Ovary (tissue), 3 donors: ENCODE results near the gene MED15.

Experiments used
- POLR2A ChIP-seq: fragments of 450-650 bp; IDR thresholded peaks from one replicate; pipeline ENCODE4 v1.6.1; 2017; ENCODE audit warnings: antibody characterized with exemption, mild to moderate bottlenecking, moderate library complexity
- TF ChIP-seq, protein P1 (sequence below), 3 donors: fragments of 450-650 bp in 2 of 3; fragments of 200-600 bp in 1 of 3; IDR thresholded peaks; one replicate each; pipeline versions ENCODE4 v1.5.1 to v1.8.0; 2016 to 2022; ENCODE audit warnings: antibody characterized with exemption in 3 of 3, mild to moderate bottlenecking in 1 of 3
- donor health status: DM: no; HTN: no; CAD: no.

DNA sequence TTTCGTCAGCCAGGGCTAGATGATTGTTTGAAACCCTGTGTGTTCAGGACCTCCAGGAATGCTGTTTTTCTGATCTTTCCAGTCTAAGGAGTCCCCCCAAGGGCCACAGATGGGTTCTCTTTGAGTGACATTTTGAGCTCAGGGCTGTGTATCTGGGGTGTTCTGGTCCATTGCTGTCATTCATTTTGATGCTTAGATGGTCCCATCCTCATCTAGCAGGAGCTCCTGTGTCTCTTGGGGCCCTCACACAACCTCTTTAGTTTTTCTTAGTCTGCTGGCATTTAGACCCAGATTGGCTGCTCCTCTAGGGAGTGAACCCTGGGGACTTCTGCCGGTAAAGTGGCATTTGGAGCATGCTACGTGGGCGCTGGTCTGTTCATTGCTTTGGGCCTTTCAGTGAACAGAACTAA lies 39.1 kb downstream of the MED15 start:
- no peak for TF ChIP-seq POLR2A
- TF ChIP-seq, protein P1, sequence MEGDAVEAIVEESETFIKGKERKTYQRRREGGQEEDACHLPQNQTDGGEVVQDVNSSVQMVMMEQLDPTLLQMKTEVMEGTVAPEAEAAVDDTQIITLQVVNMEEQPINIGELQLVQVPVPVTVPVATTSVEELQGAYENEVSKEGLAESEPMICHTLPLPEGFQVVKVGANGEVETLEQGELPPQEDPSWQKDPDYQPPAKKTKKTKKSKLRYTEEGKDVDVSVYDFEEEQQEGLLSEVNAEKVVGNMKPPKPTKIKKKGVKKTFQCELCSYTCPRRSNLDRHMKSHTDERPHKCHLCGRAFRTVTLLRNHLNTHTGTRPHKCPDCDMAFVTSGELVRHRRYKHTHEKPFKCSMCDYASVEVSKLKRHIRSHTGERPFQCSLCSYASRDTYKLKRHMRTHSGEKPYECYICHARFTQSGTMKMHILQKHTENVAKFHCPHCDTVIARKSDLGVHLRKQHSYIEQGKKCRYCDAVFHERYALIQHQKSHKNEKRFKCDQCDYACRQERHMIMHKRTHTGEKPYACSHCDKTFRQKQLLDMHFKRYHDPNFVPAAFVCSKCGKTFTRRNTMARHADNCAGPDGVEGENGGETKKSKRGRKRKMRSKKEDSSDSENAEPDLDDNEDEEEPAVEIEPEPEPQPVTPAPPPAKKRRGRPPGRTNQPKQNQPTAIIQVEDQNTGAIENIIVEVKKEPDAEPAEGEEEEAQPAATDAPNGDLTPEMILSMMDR (IDR thresholded peaks at IDR 0.05) = no peak
